HG03469 (cell line): ENCODE measurements around the gene TESK2.
A peak's percentile ranks its signal among the peaks of the same experiment; 100 is the strongest.
"Not testable (repeated sequence)": the region's sequence is repeated elsewhere in the genome, so short reads cannot be mapped to it uniquely, and the experiment has no call there.

Experiments
- ATAC-seq: cut with Tn5 transposase; IDR thresholded peaks from one replicate; pipeline ENCODE4 v1.9.1; 2021; ENCODE audit warnings: mild to moderate bottlenecking, moderate library complexity, moderate number of reproducible peaks; ENCODE audit not compliant: unreplicated experiment

Gene TESK2

DNA sequence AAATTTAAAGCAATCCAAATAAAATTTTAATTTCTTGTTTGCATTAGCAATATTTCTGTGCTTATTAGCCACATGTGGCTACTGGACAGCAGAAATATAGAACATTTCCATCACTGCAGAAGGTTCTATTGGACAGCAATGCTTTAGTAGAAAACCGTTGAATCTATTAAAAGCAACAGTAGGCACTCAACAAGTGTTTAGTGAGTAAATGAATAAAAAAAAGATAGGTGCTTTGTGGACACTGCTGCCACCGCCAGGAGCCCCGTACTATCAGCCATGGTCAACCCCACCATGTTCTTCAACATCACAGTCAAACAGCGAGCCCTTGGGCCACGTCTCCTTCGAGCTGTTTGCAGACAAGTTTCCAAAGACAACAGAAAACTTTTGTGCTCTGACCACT, 76.2 kb downstream of the TESK2 start:
- ATAC-seq, result no peak

DNA sequence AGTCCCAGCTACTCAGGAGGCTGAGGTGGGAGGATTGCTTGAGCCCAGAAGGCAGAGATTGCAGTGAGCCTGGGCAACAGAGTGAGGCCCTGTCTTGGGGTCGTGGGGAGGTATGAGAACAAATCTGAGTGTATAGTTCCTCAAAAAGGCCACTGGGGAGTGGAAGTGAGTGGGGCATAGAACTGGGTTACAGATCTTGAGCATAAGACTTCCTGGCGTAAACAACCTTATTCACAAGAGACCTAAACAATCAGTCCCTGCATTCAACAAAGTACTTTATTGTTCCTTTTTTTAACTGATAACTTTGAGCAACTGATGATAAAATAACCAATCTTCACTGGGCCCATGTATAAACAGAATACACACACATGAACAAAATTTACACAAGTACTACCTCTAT, 78.1 kb downstream of the TESK2 start:
- ATAC-seq, result no peak

DNA sequence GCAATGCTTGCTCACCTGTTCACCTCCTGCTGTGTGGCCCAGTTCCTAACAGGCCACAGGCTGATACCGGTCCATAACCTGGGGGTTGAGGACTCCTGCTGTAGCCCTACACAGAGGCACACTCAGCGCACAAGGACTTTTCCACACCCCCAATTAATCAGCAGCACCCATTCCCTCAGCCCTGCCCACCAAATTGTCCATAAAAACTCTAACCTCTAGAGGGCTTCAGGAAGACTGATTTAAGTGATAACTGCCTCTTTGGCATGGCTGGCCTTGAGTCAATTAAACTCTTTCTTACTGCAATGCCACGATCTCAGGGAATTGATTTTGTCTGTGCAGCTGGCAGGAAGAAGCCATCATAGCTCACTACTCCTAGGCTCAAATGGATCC, 79.5 kb downstream of the TESK2 start:
- ATAC-seq, result no peak

- no peak for ATAC-seq
Observed at GRCh38 chr1:45410850-45411509, 80.0 kb downstream of the TESK2 start.

GRCh38 chr1:45409276-45409675, 81.7 kb downstream of the TESK2 start:
- no peak for ATAC-seq

DNA sequence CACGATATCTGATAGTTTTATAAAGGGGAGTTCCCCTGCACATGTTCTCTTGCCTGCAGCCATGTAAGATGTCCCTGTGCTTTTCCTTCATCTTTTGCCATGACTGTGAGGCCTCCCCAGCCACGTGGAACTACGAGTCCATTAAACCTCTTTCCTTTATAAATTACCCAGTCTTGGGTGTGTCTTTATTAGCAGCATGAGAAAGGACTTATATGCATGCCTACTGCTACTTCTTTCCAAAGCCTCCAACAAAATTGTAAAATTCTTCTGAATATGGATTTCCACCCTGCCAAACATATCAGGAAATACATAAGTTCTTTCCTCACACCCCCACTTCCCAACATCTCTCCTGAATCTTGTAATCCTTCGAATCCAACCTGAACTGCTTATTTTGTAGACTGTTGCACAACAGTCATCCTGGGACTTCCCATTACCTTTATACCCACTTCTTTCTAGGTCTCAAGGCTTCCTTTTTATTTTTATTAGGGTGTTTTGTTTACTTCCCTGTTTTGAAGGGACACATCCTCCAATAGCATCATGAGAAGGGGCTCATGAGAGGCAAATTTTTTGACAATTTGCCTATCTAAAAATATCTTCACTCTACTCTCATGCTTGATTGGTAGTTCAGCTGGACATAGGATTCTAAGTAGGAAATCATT, 83.2 kb downstream of the TESK2 start:
- ATAC-seq, result no peak

- no peak for ATAC-seq
Observed at GRCh38 chr1:45405636-45406035, 85.3 kb downstream of the TESK2 start.

- no peak for ATAC-seq
Observed at GRCh38 chr1:45403718-45404117, 87.2 kb downstream of the TESK2 start.

- no peak for ATAC-seq
Observed at GRCh38 chr1:45403298-45403697, 87.7 kb downstream of the TESK2 start.

DNA sequence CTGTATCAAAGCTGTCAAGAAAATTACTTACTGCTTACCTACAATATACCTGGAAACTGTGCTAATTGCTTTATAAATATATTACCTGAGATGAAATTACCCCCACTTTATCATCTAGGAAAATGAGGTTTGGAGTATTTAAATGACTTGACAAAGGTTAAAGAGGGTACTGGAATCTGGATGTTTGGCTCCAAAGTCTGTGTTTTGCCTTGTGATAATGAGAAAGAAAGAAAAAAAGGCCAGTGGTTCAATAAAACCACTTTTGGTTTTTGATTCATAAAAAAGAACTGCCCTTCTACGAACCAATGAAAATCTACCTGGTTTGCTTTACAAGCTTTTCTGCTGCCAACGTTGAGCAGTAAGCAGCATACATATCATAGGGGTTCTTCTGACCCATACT, 89.4 kb downstream of the TESK2 start:
- no peak for ATAC-seq

GRCh38 chr1:45400049-45400448, 90.9 kb downstream of the TESK2 start:
- ATAC-seq, result no peak

DNA sequence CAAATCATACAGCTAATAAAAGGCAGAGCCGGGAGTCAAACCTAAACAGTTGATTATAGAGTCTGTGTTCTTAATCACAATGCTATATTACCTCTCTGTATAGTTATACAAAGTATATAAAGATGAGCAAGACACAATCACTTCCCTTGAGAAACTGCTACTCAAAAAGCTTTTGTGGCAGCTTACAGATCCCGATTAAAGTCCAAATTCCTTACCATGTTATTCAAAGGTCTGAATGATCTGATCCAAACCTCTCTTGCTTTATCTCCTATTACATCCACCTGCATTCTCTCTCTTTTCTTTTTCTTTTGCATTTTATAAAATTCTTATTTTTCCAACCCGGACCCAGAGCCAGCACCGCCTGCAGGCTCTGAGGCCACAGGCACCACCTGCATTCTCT, 93.7 kb downstream of the TESK2 start:
- ATAC-seq, result no peak

GRCh38 chr1:45395582-45395981, 95.4 kb downstream of the TESK2 start:
- ATAC-seq, result no peak

- no peak for ATAC-seq
Observed at GRCh38 chr1:45395051-45395450, 95.9 kb downstream of the TESK2 start.

- ATAC-seq, result no peak
Observed at GRCh38 chr1:45394342-45394741, 96.6 kb downstream of the TESK2 start.

GRCh38 chr1:45393718-45394302, 97.2 kb downstream of the TESK2 start:
- ATAC-seq, result peak; percentile 49

DNA sequence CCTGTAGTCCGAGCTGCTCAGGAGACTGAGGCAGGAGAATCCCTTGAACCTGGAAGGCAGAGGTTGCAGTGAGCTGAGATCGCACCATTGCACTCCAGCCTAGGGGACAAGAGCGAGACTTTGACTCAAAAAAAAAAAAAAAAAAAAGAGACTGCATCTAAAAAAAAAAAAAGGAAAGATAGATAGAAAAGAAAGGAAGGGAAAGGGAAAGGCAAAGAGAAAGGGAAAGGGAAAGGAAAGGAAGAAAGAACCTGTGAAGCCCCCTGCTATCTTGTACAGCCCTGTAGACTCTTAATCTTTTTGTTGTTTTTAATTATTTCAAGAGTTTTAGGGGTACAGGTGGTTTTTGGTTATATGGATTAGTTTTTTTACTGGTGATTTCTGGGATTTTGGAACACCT, 104.7 kb downstream of the TESK2 start:
- no peak for ATAC-seq

DNA sequence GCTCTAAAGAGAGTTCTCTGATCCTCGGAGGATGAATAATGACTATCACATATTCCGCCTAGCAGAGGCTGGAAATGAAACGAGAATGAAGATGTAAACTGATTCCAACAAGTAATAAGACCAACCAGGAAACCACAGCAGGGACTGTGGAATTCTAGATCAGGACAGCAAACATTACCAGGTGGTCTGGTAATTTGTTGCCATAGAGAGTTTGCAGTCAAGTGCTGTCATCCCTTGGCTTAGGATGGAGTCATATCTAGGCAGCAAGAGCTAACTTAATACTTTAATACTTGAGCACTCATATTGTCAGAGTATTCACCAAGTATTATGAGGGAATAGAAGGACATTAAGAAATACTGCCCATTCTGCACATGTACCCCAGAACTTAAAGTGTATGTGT, 105.7 kb downstream of the TESK2 start:
- no peak for ATAC-seq

DNA sequence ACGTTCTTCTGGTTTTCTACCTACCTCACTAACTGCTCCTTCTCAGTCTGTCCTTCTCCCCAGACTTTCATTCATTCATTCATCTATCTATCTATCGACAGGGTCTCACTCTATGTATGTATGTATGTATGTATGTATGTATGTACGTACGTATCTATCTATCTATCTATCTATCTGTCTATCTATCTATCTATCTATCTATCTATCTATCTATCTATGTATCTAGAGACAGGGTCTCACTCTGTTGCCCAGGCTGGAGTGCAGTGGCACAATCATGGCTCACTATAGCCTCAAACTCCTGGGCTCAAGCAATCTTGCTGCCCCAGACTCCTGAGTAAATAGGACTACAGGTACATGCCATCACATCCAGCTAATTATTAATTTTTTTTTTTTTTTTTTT, 106.8 kb downstream of the TESK2 start:
- ATAC-seq, result not testable (repeated sequence)

DNA sequence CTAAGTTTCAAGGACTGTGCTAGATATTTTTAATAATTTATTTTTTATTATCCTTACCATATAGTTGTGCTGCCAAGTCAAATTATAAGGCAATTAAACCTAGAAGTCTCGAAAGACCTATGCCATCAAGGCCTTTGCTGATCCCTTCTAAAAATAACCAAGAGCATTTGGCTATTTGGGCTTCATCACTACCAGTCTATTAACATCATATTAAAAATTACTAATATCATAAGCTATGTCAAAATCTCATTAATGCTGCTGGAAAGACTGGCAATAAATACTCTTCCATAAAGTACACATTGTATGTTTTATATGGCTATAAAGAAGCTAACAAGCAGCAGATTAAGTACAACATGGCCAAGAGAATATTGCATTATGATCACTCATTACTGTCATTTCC, 107.8 kb downstream of the TESK2 start:
- ATAC-seq, result no peak

GRCh38 chr1:45381243-45381642, 109.7 kb downstream of the TESK2 start:
- ATAC-seq, result no peak

DNA sequence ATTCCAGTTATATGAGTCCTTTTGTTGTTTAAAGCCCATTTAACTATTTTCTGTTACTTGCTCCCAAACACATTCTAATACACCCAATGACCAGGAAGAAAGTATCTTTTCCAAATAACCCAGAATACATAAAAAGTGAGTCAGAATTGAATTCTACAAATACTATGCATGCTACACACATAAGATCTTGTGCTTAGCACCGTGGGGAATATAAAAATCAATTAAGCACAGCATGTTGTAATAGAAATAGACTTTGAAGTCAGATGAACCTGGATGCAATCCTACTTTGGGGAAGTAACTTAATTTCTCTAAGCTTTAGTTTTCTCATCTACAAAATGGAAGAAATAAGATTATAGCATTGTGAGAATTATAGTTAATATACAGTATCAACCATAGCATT, 110.2 kb downstream of the TESK2 start:
- no peak for ATAC-seq

DNA sequence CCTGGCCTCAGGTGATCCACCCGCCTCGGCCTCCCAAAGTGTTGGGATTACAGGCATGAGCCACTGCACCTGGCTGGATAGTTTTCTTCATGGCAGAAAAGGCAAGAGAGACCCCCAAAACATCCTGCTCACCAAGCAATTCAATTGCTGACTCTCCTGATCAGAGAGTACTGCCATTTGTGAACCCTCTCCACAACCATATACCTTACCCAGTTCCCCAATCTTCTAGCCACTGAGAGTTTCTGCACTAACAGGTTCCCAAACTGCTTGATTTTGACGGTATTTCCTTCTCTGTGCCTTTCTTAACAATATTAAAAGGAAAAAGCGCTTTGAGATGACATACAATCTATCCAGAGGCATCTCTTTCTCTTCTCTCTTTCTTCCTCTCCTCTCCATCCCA, 110.8 kb downstream of the TESK2 start:
- no peak for ATAC-seq
